Tibial artery (tissue), 4 donors: ENCODE measurements around the gene AKAP6.

Experiments used
- DNase-seq, 2 donors: peaks; one replicate each; pipeline ENCODE4 v3.0.0-alpha.2; 2019
- H3K27ac ChIP-seq, 2 donors: fragments of 200-600 bp; sonication (generic) in 1 of 2; 1 replicate in 1 of 2; 2 replicates in 1 of 2; pipeline ENCODE4 v1.5.1; 2018 to 2019; ENCODE audit warnings: mild to moderate bottlenecking in 1 of 2
- H3K27me3 ChIP-seq, 2 donors: fragments of 200-600 bp; sonication (generic) in 1 of 2; one replicate each; pipeline versions ENCODE4 v1.5.1 to v1.6.0; 2016 to 2019
- H3K36me3 ChIP-seq, 3 donors: fragments of 200-600 bp; sonication (generic) in 2 of 3; one replicate each; pipeline ENCODE4 v1.5.1; 2016 to 2019; ENCODE audit warnings: mild to moderate bottlenecking in 2 of 3
- H3K4me1 ChIP-seq, 4 donors: fragments of 200-600 bp; sonication (generic) in 2 of 4; 1 replicate in 3 of 4; 2 replicates in 1 of 4; pipeline ENCODE4 v1.5.1; 2016 to 2019
- H3K4me3 ChIP-seq, 2 donors: fragments of 200-600 bp; sonication (generic) in 1 of 2; 1 replicate in 1 of 2; 2 replicates in 1 of 2; pipeline ENCODE4 v1.5.1; 2018 to 2019; ENCODE audit warnings: mild to moderate bottlenecking in 2 of 2
- H3K9me3 ChIP-seq, 3 donors: fragments of 200-600 bp; sonication (generic) in 1 of 3; one replicate each; pipeline ENCODE4 v1.5.1; 2016 to 2019
- intact Hi-C: fragments of 100-400 bp; cut with DNase I; formaldehyde crosslinking; loops from one replicate; pipeline ENCODE4 v1.15.0; 2023; ENCODE audit warnings: low total_unique reads
- TF ChIP-seq, protein P1 (sequence below), 2 experiments: fragments of 200-600 bp in 1 of 2; fragments of 450-650 bp in 1 of 2; IDR thresholded peaks; one replicate each; pipeline ENCODE4 v1.5.1; 2017 to 2019; ENCODE audit warnings: antibody characterized with exemption in 2 of 2, mild to moderate bottlenecking in 1 of 2, moderate library complexity in 1 of 2

AKAP6 gene

DNA sequence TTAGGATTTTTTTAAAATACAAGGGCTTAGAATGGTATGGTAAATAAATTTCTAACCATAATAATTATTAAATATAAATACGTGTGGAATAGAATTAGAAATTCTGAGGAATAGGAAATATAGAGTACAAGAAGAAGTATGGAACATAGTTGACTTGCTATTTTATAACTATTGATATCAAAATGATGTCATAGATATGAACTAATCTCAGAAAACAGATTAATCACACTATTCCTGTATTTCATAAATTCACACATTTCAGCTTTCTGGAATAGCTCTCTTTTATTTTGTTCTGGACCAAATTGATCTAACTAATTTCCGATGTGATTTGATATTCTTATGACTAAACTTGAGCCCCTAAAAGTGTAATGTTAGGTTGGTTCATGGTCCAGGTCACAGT is 372.4 kb downstream of the AKAP6 start:
- Histone ChIP-seq H3K27me3 (no peaks in the 10 kb centered on the region), H3K27ac (peak overlapping the region; percentile 80 to 83), H3K4me3 (no peak overlapping the region), H3K36me3 (no peaks in the 10 kb centered on the region), H3K4me1 (peaks cover 0 to 52% (median 8%) of the 10 kb centered on the region in 4 donors), H3K9me3 (no peaks in the 10 kb centered on the region)
- intact Hi-C loops = no loop called here
- DNase-seq = no peak
- TF ChIP-seq, protein P1, sequence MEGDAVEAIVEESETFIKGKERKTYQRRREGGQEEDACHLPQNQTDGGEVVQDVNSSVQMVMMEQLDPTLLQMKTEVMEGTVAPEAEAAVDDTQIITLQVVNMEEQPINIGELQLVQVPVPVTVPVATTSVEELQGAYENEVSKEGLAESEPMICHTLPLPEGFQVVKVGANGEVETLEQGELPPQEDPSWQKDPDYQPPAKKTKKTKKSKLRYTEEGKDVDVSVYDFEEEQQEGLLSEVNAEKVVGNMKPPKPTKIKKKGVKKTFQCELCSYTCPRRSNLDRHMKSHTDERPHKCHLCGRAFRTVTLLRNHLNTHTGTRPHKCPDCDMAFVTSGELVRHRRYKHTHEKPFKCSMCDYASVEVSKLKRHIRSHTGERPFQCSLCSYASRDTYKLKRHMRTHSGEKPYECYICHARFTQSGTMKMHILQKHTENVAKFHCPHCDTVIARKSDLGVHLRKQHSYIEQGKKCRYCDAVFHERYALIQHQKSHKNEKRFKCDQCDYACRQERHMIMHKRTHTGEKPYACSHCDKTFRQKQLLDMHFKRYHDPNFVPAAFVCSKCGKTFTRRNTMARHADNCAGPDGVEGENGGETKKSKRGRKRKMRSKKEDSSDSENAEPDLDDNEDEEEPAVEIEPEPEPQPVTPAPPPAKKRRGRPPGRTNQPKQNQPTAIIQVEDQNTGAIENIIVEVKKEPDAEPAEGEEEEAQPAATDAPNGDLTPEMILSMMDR (IDR thresholded peaks at IDR 0.05) = no peak

GRCh38 chr14:32702088-32702487 is 373.0 kb downstream of the AKAP6 start:
- DNase-seq = no peak
- Histone ChIP-seq H3K27ac (peak overlapping the region; percentile 80 to 83), H3K4me1 (peaks cover 0 to 52% (median 8%) of the 10 kb centered on the region in 4 donors), H3K4me3 (peak overlapping the region in 1 of 2 donors; percentile 4), H3K27me3 (no peaks in the 10 kb centered on the region), H3K36me3 (no peaks in the 10 kb centered on the region), H3K9me3 (no peaks in the 10 kb centered on the region)
- TF ChIP-seq, protein P1 (IDR thresholded peaks at IDR 0.05) = no peak
- intact Hi-C loops = no loop called here

DNA sequence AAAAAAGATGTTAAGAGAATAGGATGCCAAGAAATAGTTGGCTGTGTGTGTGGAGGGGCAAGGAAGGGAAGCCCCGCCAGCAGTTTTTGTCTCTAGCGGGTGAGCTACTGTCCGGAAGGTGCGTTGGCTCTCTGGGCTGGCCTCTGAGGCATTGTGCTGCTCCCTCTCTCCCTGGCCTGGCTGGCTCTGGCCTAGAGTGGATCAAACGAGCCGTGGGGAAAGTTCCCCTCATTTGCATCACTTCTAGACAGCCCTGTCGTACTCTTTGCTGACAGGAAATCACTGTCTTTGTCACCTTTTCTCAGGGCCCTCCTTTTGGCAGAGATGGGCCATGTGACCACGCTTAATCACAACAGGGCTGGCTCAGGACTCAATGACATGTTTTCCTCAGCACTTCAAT is 373.5 kb downstream of the AKAP6 start:
- Histone ChIP-seq H3K4me1 (peaks cover 0 to 52% (median 8%) of the 10 kb centered on the region in 4 donors), H3K27me3 (no peaks in the 10 kb centered on the region), H3K9me3 (no peaks in the 10 kb centered on the region), H3K27ac (peak overlapping the region; percentile 80 to 83), H3K4me3 (peak overlapping the region; percentile 4 to 12), H3K36me3 (no peaks in the 10 kb centered on the region)
- intact Hi-C loops = no loop called here
- TF ChIP-seq, protein P1 (IDR thresholded peaks at IDR 0.05) = no peak
- peak; percentile 68 to 77 for DNase-seq

DNA sequence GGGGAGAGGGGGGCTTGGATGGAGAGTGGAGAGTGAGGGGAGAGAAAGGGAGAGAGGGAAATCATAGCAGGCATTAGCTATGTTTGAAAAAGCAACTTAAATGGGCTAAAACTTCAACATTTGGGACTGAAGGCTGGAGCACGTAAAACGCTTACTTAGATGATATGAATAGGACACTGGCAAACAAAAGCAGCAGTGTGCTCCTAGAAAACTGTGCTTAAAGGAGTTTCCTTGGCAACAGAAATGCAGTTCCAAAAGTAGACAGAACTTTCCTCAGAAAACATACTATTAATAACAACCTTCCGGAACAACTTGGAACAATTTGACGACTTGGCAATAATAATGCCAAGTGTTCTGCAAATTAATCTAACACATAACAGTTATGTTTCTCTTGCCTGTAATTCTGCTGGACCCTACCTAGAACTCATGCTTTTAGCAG is 374.1 kb downstream of the AKAP6 start:
- TF ChIP-seq, protein P1 (IDR thresholded peaks at IDR 0.05) = no peak
- DNase-seq = peak in 1 of 2 donors; percentile 22
- Histone ChIP-seq H3K9me3 (no peaks in the 10 kb centered on the region), H3K27ac (peak overlapping the region; percentile 80 to 83), H3K36me3 (no peaks in the 10 kb centered on the region), H3K4me1 (peaks cover 0 to 52% (median 10%) of the 10 kb centered on the region in 4 donors), H3K4me3 (peak overlapping the region in 1 of 2 donors; percentile 12), H3K27me3 (no peaks in the 10 kb centered on the region)
- intact Hi-C loops = no loop called here

- no peak for DNase-seq
- Histone ChIP-seq H3K4me3 (no peak overlapping the region), H3K9me3 (no peaks in the 10 kb centered on the region), H3K27ac (peak overlapping the region; percentile 2 to 73), H3K27me3 (no peaks in the 10 kb centered on the region), H3K4me1 (peaks cover 4 to 78% (median 30%) of the 10 kb centered on the region in 4 donors), H3K36me3 (no peaks in the 10 kb centered on the region)
- TF ChIP-seq, protein P1 (IDR thresholded peaks at IDR 0.05) = no peak
- intact Hi-C loops = no loop called here
Measured at GRCh38 chr14:32706721-32707519, 377.8 kb downstream of the AKAP6 start.
